Measurements from ENCODE around the gene BHLHE23. TPM values are rescaled to one million over a fixed set of nuclear protein-coding genes. Genes with fewer than 3 reads are reported as not detected.
"Not testable (repeated sequence)": the region's sequence is repeated elsewhere in the genome, so short reads cannot be mapped to it uniquely, and the experiment has no call there.

BHLHE23 gene
- total RNA-seq, 4 donors from 2014 or later: not detected

DNA sequence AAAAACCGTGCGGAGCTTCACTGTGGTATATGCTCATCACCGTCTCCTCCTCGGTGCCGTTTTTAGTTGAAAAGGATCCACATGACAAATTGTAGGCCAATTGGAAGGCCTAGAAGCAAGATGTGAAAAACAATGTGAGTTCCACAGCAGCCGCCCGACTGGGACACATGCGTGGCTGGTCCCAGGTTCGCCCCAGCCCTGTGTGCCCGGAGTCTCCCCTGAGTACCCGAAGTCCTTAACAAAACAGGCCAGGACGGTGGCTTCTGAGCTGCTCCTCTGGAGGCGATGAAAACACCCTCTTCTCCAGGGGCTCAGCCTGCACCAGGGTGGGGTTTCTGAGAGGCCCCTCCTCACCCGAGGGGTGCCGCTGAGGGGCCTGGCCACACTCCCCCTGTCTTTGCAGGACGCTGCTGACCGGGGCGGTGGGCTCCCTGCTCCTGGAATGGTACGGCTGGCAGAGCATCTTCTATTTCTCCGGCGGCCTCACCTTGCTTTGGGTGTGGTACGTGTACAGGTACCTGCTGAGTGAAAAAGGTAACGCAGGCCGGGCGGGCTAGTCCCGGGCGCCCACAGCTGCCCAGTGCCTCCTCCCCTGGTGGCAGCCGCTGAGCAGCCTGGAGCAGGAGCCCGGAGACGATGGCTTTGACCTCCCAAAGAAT is 44.4 kb downstream of the BHLHE23 start:
- DNase-seq (ENCODE audit: extremely low spot score): no peak
- intact Hi-C loops (cut with DNase I): no loop called here
- TF ChIP-seq, protein P1, sequence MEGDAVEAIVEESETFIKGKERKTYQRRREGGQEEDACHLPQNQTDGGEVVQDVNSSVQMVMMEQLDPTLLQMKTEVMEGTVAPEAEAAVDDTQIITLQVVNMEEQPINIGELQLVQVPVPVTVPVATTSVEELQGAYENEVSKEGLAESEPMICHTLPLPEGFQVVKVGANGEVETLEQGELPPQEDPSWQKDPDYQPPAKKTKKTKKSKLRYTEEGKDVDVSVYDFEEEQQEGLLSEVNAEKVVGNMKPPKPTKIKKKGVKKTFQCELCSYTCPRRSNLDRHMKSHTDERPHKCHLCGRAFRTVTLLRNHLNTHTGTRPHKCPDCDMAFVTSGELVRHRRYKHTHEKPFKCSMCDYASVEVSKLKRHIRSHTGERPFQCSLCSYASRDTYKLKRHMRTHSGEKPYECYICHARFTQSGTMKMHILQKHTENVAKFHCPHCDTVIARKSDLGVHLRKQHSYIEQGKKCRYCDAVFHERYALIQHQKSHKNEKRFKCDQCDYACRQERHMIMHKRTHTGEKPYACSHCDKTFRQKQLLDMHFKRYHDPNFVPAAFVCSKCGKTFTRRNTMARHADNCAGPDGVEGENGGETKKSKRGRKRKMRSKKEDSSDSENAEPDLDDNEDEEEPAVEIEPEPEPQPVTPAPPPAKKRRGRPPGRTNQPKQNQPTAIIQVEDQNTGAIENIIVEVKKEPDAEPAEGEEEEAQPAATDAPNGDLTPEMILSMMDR (IDR thresholded peaks at IDR 0.05): no peak
- Histone ChIP-seq H3K27ac (replicated peaks in 1 of 4) (no peak overlapping the region), H3K36me3 (peaks cover 0 to 50% (median 13%) of the 10 kb centered on the region in 4 donors), H3K27me3 (no peaks in the 10 kb centered on the region), H3K4me3 (no peak overlapping the region), H3K9me3 (no peaks in the 10 kb centered on the region), H3K4me1 (no peaks in the 10 kb centered on the region)
- 95% methylated on average over 22 of the region's 30 CpGs for WGBS

GRCh38 chr20:62961799-62962198 is 45.0 kb downstream of the BHLHE23 start:
- Histone ChIP-seq H3K4me3 (no peak overlapping the region), H3K9me3 (no peaks in the 10 kb centered on the region), H3K4me1 (no peaks in the 10 kb centered on the region), H3K27ac (replicated peaks in 1 of 4) (no peak overlapping the region), H3K36me3 (peaks cover 0 to 52% (median 13%) of the 10 kb centered on the region in 4 donors), H3K27me3 (no peaks in the 10 kb centered on the region)
- intact Hi-C loops (cut with DNase I): no loop called here
- TF ChIP-seq, protein P1 (IDR thresholded peaks at IDR 0.05): no peak
- no peak for TF ChIP-seq POLR2AphosphoS5 (IDR thresholded peaks at IDR 0.05)
- no peak for TF ChIP-seq EP300 (IDR thresholded peaks at IDR 0.05)
- no peak for TF ChIP-seq POLR2A (IDR thresholded peaks at IDR 0.05; ENCODE audit: low read depth)
- no peak for DNase-seq (ENCODE audit: extremely low spot score)
- 79% methylated on average over 7 of the region's 8 CpGs for WGBS

GRCh38 chr20:62961310-62961783 is 45.4 kb downstream of the BHLHE23 start:
- DNase-seq (ENCODE audit: extremely low spot score): no peak
- intact Hi-C loops (cut with DNase I): no loop called here
- no peak overlapping the region for H3K4me3 ChIP-seq
- no peak for TF ChIP-seq EP300 (IDR thresholded peaks at IDR 0.05)
- TF ChIP-seq POLR2A (IDR thresholded peaks at IDR 0.05; ENCODE audit: low read depth): no peak
- no peak for TF ChIP-seq POLR2AphosphoS5 (IDR thresholded peaks at IDR 0.05)
- H3K9me3 ChIP-seq: no peaks in the 10 kb centered on the region
- no peak overlapping the region for H3K27ac ChIP-seq (replicated peaks in 1 of 4)
- H3K4me1 ChIP-seq: no peaks in the 10 kb centered on the region
- no peaks in the 10 kb centered on the region for H3K27me3 ChIP-seq
- WGBS: 98% methylated on average over 11 of the region's 19 CpGs
- H3K36me3 ChIP-seq: peaks cover 0 to 55% (median 13%) of the 10 kb centered on the region in 4 donors

DNA sequence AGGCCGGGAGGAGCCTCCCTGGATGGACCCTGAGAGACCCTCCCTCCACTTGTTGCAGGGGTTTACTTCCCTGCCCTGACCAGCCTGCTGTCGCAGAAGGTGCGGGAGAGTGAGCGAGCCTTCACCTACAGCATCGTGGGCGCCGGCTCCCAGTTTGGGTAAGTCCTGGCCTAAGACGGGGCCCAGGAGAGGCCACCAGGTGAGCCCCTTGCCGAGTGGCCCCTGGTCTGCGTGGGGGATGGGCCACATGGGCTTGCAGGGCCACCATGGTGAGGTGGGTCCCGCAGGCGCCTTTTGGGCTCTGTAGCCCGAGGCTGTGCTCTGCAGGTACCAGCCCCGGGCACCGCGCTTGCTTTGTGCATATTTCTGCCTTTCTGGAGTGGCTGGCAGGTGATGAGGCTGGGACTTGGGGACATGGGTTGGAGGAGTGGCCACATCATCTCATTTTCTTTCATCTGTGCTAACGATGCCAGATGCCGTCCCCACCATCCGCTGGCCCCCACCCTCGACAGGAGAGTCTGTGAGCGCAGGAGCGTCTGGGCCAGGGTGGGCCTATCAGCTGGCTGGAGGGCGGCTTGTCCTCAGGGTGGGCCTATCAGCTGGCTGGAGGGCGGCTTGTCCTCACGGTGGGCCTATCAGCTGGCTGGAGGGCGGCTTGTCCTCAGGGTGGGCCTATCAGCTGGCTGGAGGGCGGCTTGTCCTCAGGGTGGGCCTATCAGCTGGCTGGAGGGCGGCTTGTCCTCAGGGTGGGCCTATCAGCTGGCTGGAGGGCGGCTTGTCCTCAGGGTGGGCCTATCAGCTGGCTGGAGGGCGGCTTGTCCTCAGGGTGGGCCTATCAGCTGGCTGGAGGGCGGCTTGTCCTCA is 46.1 kb downstream of the BHLHE23 start:
- H3K9me3 ChIP-seq; intact Hi-C loops (cut with DNase I); H3K27ac ChIP-seq (replicated peaks in 1 of 4); H3K27me3 ChIP-seq; H3K4me3 ChIP-seq; H3K4me1 ChIP-seq; DNase-seq (ENCODE audit: extremely low spot score): not testable (repeated sequence)
- H3K36me3 ChIP-seq: peaks cover 0 to 54% (median 13%) of the 10 kb centered on the region in 4 donors
- WGBS: 86% methylated on average over 19 of the region's 31 CpGs

DNA sequence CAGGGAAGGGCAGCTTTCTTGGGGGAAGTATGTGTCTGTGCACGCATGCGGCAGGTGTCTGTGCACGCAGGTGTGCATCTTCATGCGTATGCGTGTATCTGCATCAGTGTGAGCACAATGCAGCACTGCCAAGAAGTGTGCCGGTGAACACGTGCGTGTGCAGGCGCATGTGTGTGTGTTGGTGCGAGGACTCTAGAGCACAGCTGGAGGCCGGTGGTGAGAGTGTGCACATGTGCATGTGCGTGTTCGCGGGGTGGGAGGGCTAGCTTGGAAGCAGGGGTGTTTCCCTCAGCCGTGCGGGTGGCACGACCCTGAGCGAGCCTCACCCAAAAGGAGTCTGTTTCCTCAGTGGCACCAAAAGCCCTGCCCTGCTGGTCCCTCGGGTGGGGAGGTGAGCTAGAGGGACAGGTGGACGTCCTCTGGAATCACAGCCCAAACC is 46.7 kb downstream of the BHLHE23 start:
- 94% methylated on average over 16 of the region's 20 CpGs for WGBS

More for the DNA sequence above, 46.7 kb downstream of the BHLHE23 start:
- Histone ChIP-seq H3K4me1 (peaks cover 0 to 2% (median 0%) of the 10 kb centered on the region in 4 donors), H3K27me3 (no peaks in the 10 kb centered on the region), H3K36me3 (peaks cover 0 to 47% (median 10%) of the 10 kb centered on the region in 4 donors), H3K27ac (replicated peaks in 1 of 4) (no peak overlapping the region), H3K4me3 (no peak overlapping the region), H3K9me3 (no peaks in the 10 kb centered on the region)
- DNase-seq (ENCODE audit: extremely low spot score): no peak
- no peak for TF ChIP-seq EP300 (IDR thresholded peaks at IDR 0.05)
- TF ChIP-seq POLR2AphosphoS5 (IDR thresholded peaks at IDR 0.05): no peak
- TF ChIP-seq POLR2A (IDR thresholded peaks at IDR 0.05; ENCODE audit: low read depth): no peak
- TF ChIP-seq, protein P1 (IDR thresholded peaks at IDR 0.05): no peak
- intact Hi-C loops (cut with DNase I): loop anchor here (10.0 kb wide), 1 partner anchor 255 kb away; the partner anchor contains the start of gene YTHDF1
